Stimulated activated effector memory CD8-positive, alpha-beta T cell treated with anti-CD3 and anti-CD28 coated beads, Interleukin-12 subunit alpha, Interleukin-12 subunit beta, amount 100 ng/mL, for 72 hours (primary cell): ENCODE measurements around the gene IL2RA.
A peak's percentile ranks its signal among the peaks of the same experiment; 100 is the strongest.
"Not testable (repeated sequence)": the region's sequence is repeated elsewhere in the genome, so short reads cannot be mapped to it uniquely, and the experiment has no call there.

ENCODE experiments used
- ATAC-seq: fragments of 150-1000 bp; cut with Tn5 transposase; 2 replicates; pipeline ENCODE4 v1.10.0; 2021
- DNase-seq, 2 donors: peaks; one replicate each; pipeline ENCODE4 v3.0.0; 2021 to 2022; ENCODE audit warnings: low spot score in 2 of 2
- H3K27ac Mint-ChIP-seq: one replicate; pipeline ENCODE4 v1.8.0; 2022; ENCODE audit warnings: mild to moderate bottlenecking, mixed read lengths
- H3K36me3 Mint-ChIP-seq: one replicate; pipeline ENCODE4 v1.8.0; 2022; ENCODE audit warnings: mild to moderate bottlenecking, mixed read lengths
- H3K4me1 Mint-ChIP-seq: one replicate; pipeline ENCODE4 v1.8.0; 2022; ENCODE audit warnings: mixed read lengths
- H3K4me3 Mint-ChIP-seq: one replicate; pipeline ENCODE4 v1.8.0; 2022; ENCODE audit warnings: mild to moderate bottlenecking, mixed read lengths
- H3K9me3 Mint-ChIP-seq: one replicate; pipeline ENCODE4 v1.8.0; 2022; ENCODE audit warnings: mixed read lengths

Gene IL2RA

DNA sequence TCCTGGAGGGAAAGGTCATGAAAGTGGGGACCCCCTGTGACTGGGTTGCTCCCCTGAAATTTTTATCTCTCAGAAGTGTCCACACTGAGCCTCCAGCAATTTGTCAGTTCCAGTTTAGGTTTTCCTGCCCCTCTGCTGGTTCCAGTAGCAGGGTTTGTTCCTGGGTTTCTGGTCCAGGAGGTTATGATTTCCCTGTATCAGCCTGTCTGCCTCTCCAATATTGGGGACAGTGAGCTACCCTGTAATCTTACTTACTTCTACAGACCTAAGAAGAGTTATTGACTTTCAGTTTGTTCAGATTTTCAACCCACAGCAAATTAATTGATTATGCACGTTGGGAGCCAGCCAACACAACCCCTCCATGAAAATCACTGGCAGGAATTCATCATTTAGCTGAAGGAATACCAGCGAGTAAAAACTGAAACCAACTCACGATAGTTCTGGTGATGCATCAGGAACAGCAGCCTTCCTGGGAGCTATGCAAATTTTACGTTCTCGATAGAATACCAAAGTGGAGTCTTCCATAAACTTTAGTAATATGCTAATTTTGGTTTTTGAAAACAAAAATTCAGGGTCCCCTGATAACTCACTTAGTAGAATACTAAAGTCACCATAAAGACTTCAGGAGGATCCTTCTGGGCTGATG is 53.5 kb downstream of the IL2RA start:
- ATAC-seq (no peak), DNase-seq (peak in 1 of 2 donors; percentile 48)
- H3K4me1 Mint-ChIP-seq, result peaks cover 51% of the 10 kb centered on the region
- peak overlapping the region; percentile 90 for H3K27ac Mint-ChIP-seq
- peaks cover 61% of the 10 kb centered on the region for H3K36me3 Mint-ChIP-seq
- H3K4me3 Mint-ChIP-seq, result no peak overlapping the region
- H3K9me3 Mint-ChIP-seq, result peaks cover 5% of the 10 kb centered on the region

- no peak overlapping the region for H3K4me3 Mint-ChIP-seq
- ATAC-seq (no peak), DNase-seq (no peak)
- no peak overlapping the region for H3K27ac Mint-ChIP-seq
- peaks cover 5% of the 10 kb centered on the region for H3K9me3 Mint-ChIP-seq
- peaks cover 44% of the 10 kb centered on the region for H3K36me3 Mint-ChIP-seq
- H3K4me1 Mint-ChIP-seq, result peaks cover 52% of the 10 kb centered on the region
These were observed 55.2 kb downstream of the IL2RA start for GRCh38 chr10:6006991-6007390.

DNA sequence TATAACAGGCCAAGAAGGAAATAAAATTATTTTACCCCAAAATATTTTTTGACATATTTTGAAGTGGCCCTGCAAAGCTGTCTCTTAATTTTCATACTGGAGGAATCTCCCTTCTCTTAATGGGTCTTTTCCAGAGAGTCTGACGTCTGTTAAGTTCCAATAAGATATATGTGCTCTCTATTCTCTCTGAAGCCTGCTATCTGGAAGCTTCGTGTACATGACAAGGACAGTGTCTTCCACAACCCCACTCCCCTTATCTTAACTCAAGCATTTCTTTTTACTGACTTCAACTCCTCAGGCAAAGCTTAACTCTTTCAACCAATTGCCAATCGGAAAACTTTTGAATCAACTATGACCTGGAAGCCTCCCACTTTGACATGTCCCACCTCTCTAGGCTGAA is 55.6 kb downstream of the IL2RA start:
- peaks cover 40% of the 10 kb centered on the region for H3K36me3 Mint-ChIP-seq
- no peak overlapping the region for H3K4me3 Mint-ChIP-seq
- H3K27ac Mint-ChIP-seq, result no peak overlapping the region
- no peak for ATAC-seq
- peaks cover 48% of the 10 kb centered on the region for H3K4me1 Mint-ChIP-seq
- peaks cover 3% of the 10 kb centered on the region for H3K9me3 Mint-ChIP-seq
- peak in 1 of 2 donors; percentile 22 for DNase-seq

- ATAC-seq (no peak), DNase-seq (peak in 1 of 2 donors; percentile 35)
- H3K36me3 Mint-ChIP-seq, result peaks cover 34% of the 10 kb centered on the region
- H3K27ac Mint-ChIP-seq, result no peak overlapping the region
- H3K4me1 Mint-ChIP-seq, result peaks cover 41% of the 10 kb centered on the region
- no peak overlapping the region for H3K4me3 Mint-ChIP-seq
- H3K9me3 Mint-ChIP-seq, result peaks cover 3% of the 10 kb centered on the region
These were observed 56.2 kb downstream of the IL2RA start for GRCh38 chr10:6005856-6006395.

DNA sequence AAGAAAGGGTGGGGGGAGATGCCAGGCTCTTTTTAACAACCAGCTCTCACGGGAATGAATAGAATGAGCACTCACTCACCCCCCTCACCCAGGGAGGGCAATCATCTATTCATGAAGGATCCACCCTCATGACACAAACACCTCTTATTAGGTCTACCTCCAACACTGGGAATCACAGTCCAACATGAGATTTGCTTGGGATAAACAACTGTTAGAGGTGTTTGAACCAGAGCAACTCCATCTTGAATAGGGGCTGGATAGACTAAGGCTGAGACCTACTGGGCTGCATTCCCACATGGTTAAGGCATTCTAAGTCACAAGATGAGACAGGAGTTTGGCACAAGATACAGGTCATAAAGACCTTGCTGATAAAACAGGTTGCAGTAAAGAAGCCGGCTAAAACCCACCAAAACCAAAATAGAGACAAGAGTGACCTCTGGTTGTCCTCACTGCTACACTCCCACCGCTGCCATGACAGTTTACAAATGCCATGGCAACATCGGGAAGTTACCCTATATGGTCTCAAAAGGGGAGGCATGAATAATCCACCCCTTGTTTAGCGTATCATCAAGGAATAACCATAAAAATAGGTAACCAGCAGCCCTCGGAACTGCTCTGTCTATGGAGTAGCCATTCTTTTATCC is 56.9 kb downstream of the IL2RA start:
- peaks cover 45% of the 10 kb centered on the region for H3K4me1 Mint-ChIP-seq
- ATAC-seq, H3K4me3 Mint-ChIP-seq: not testable (repeated sequence)

GRCh38 chr10:6002809-6003510 is 59.2 kb downstream of the IL2RA start:
- ATAC-seq, result peak; percentile 95
- peak in 1 of 2 donors; percentile 57 for DNase-seq
- Mint-ChIP-seq H3K4me3 (peak overlapping the region; percentile 3), H3K9me3 (no peaks in the 10 kb centered on the region), H3K4me1 (peaks cover 33% of the 10 kb centered on the region), H3K27ac (peak overlapping the region; percentile 62), H3K36me3 (peaks cover 4% of the 10 kb centered on the region)

More for the DNA sequence above, 56.9 kb downstream of the IL2RA start:
- H3K27ac Mint-ChIP-seq, result peak overlapping the region; percentile 32
- DNase-seq, result peak in 1 of 2 donors; percentile 46
- H3K9me3 Mint-ChIP-seq, result not testable (repeated sequence)
- peaks cover 27% of the 10 kb centered on the region for H3K36me3 Mint-ChIP-seq

- DNase-seq (peak in 1 of 2 donors; percentile 47), ATAC-seq (no peak)
- no peaks in the 10 kb centered on the region for H3K36me3 Mint-ChIP-seq
- H3K9me3 Mint-ChIP-seq, result no peaks in the 10 kb centered on the region
- no peak overlapping the region for H3K27ac Mint-ChIP-seq
- H3K4me3 Mint-ChIP-seq, result no peak overlapping the region
- peaks cover 27% of the 10 kb centered on the region for H3K4me1 Mint-ChIP-seq
These were observed 62.6 kb downstream of the IL2RA start for GRCh38 chr10:5999440-6000165.

DNA sequence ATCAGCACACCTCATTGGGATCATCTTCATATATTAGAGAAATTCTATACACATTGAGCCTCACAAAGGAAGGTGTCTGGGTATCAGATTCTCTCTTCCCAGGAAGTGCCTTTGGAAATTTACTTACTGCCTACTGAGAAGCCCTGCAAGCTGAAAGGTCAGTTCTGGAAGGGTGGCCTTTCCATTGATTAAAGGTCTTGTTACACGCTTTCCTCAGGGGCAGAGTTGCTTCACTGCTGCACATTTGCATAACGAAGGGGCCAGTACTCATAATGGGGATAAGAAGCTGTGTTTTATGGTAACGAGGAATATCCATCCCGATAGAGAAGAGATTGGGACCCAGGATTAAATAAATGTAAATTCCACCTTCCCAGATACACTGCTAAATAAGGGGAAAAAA is 65.5 kb downstream of the IL2RA start:
- Mint-ChIP-seq H3K27ac (no peak overlapping the region), H3K36me3 (no peaks in the 10 kb centered on the region), H3K9me3 (peaks cover 12% of the 10 kb centered on the region), H3K4me3 (no peak overlapping the region), H3K4me1 (peaks cover 6% of the 10 kb centered on the region)
- DNase-seq, result peak in 1 of 2 donors; percentile 28
- ATAC-seq, result no peak

DNA sequence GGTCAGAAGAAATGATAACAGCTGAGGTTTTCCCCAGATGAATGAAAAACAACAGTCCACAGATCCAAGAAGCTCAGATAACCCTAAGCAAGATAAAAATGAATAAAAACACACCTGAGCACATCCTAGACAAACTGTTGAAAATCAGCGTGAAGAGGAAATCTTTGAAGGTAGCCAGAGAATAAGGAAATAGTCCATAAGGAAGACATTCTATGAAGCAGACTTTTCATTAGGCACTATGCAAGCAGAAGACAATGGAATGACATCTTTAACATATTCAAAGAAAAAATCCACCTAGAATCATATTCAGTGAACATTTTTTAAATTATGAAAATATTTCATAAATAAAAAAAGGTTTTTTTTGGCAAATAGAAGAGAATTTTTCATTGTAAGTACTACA is 69.8 kb downstream of the IL2RA start:
- DNase-seq (no peak), ATAC-seq (no peak)
- Mint-ChIP-seq H3K9me3 (peaks cover 12% of the 10 kb centered on the region), H3K4me3 (no peak overlapping the region), H3K4me1 (peaks cover 10% of the 10 kb centered on the region), H3K27ac (no peak overlapping the region), H3K36me3 (no peaks in the 10 kb centered on the region)

- ATAC-seq (no peak), DNase-seq (no peak)
- Mint-ChIP-seq H3K4me3 (no peak overlapping the region), H3K27ac (no peak overlapping the region), H3K4me1 (peaks cover 12% of the 10 kb centered on the region), H3K9me3 (peaks cover 12% of the 10 kb centered on the region), H3K36me3 (no peaks in the 10 kb centered on the region)
These were observed 70.5 kb downstream of the IL2RA start for GRCh38 chr10:5991708-5992107.

- ATAC-seq, result no peak
- peaks cover 12% of the 10 kb centered on the region for H3K4me1 Mint-ChIP-seq
- peaks cover 12% of the 10 kb centered on the region for H3K9me3 Mint-ChIP-seq
- H3K4me3 Mint-ChIP-seq, result no peak overlapping the region
- DNase-seq, result no peak
- no peak overlapping the region for H3K27ac Mint-ChIP-seq
- no peaks in the 10 kb centered on the region for H3K36me3 Mint-ChIP-seq
These were observed 72.4 kb downstream of the IL2RA start for GRCh38 chr10:5989756-5990155.

DNA sequence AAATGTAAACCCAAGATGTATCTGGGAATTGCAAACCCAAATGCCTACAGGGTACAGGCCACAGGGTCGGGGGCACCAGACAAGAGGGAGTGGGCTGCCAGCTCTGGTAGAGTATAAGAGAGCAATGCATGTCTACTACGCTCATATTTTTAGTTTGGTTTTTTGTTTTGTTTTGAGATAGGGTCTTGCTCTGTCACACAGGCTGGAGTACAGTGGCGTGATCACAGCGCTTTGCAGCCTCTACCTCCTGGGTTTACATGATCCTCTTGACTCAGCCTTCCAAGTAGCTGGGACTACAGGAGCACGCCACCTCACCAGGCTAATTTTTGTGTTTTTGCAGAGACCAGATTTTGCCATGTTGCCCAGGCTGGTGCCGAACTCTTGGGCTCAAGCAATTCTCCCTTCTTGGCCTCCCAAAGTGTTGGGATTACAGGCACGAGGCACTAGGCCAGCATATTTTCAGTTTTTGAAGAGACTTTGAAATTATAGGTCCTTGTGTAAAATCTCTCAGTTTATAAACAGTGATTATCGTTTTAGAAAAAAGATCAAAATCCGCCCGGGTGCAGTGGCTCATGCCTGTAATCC is 73.7 kb downstream of the IL2RA start:
- H3K9me3 Mint-ChIP-seq, result peaks cover 8% of the 10 kb centered on the region
- no peaks in the 10 kb centered on the region for H3K36me3 Mint-ChIP-seq
- DNase-seq (no peak), ATAC-seq (no peak)
- peak overlapping the region; percentile 36 for H3K27ac Mint-ChIP-seq
- peak overlapping the region; percentile 13 for H3K4me3 Mint-ChIP-seq
- peaks cover 12% of the 10 kb centered on the region for H3K4me1 Mint-ChIP-seq

DNA sequence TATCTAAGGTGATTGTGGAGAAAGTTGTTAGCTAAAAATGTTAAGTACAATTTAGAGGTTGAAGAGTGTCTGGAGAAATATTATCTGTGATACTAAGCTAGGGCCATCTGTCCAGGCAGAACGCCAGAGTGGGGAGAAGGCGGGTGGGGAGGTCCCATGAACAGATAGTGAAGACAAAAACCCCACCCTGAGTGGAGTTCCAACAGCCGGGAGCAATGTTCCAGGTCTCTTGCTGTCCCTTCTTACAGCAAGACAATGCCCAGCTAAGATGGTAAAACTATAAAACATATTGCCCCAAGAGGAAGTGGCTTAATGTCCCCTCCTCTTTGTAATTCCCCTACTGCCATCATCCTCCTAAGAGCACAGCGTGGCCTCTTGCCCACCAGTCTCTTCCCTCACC is 74.4 kb downstream of the IL2RA start:
- DNase-seq (peak in 1 of 2 donors; percentile 50), ATAC-seq (peak; percentile 74)
- Mint-ChIP-seq H3K4me1 (peaks cover 12% of the 10 kb centered on the region), H3K9me3 (peaks cover 8% of the 10 kb centered on the region), H3K27ac (peak overlapping the region; percentile 36), H3K4me3 (peak overlapping the region; percentile 13), H3K36me3 (no peaks in the 10 kb centered on the region)

GRCh38 chr10:5985029-5985428 is 77.1 kb downstream of the IL2RA start:
- no peak overlapping the region for H3K27ac Mint-ChIP-seq
- peak in 1 of 2 donors; percentile 38 for DNase-seq
- H3K4me1 Mint-ChIP-seq, result peaks cover 17% of the 10 kb centered on the region
- H3K4me3 Mint-ChIP-seq, result no peak overlapping the region
- H3K9me3 Mint-ChIP-seq, result no peaks in the 10 kb centered on the region
- ATAC-seq, result no peak
- no peaks in the 10 kb centered on the region for H3K36me3 Mint-ChIP-seq

GRCh38 chr10:5983774-5984173 is 78.4 kb downstream of the IL2RA start:
- no peak overlapping the region for H3K4me3 Mint-ChIP-seq
- H3K36me3 Mint-ChIP-seq, result no peaks in the 10 kb centered on the region
- H3K27ac Mint-ChIP-seq, result no peak overlapping the region
- no peak for ATAC-seq
- DNase-seq, result peak in 1 of 2 donors; percentile 44
- H3K9me3 Mint-ChIP-seq, result no peaks in the 10 kb centered on the region
- H3K4me1 Mint-ChIP-seq, result peaks cover 17% of the 10 kb centered on the region
